K562 (cell line): ENCODE measurements around the gene TNFRSF13B. TPM values are rescaled to one million over a fixed set of nuclear protein-coding genes. Genes with fewer than 3 reads are reported as not detected.

Experiments
- ATAC-seq: fragments of 200-7000 bp; cut with Tn5 transposase; 3 replicates; pipeline ENCODE4 v1.9.1; 2020; ENCODE audit warnings: moderate library complexity
- BruUV-seq: library from RNA; stranded (reverse); fragments of 400-500 nt; replicated peaks from 2 replicates; lab custom pipeline; 2021; lab: Mats Ljungman, UMichigan
- CTCF ChIA-PET: fragments of 300-600 bp; formaldehyde crosslinking; extraction: SDS; loops from one replicate; lab custom pipeline; 2021; ENCODE audit warnings: low intra/inter-chr PET ratio; lab: Yijun Ruan, JAX
- POLR2A ChIA-PET: fragments of 300-600, 350-650 bp; sonication (Branson Sonifier 250); formaldehyde crosslinking; extraction: SDS; loops from one replicate; lab custom pipeline; 2021; ENCODE audit warnings: antibody characterized with exemption, inconsistent platforms; lab: Yijun Ruan, JAX
- DNase-seq, 4 experiments: peaks; one replicate each; pipeline versions ENCODE4 v3.0.0 to v3.0.0-alpha.2; 2011 to 2018; ENCODE audit warnings: low spot score in 3 of 4, mixed read lengths in 3 of 4; ENCODE audit errors: extremely low read depth in 1 of 4
- FAIRE-seq: peaks from 2 replicates; lab custom pipeline; 2011; peaks lifted over from hg19 to GRCh38; lab: Jason Lieb, UNC
- H2AFZ ChIP-seq: 2 replicates; pipeline ENCODE4 v1.6.0; 2011; ENCODE audit warnings: low read depth, low read length, control low read depth, inconsistent platforms
- H3K27ac ChIP-seq: fragments of 200-600 bp; 3 replicates; pipeline ENCODE4 v1.8.0; 2011; ENCODE audit warnings: low read depth, mild to moderate bottlenecking, control low read depth, inconsistent platforms, low read length, moderate library complexity, mixed read lengths; ENCODE audit errors: extremely low read depth
- H3K27me3 ChIP-seq, 2 experiments: fragments of 300-600 bp in 1 of 2; 2 replicates in 1 of 2; 3 replicates in 1 of 2; pipeline versions ENCODE4 v1.6.0 to v1.8.0; 2011; ENCODE audit warnings: inconsistent platforms in 2 of 2, low read length in 2 of 2, mild to moderate bottlenecking in 1 of 2, mixed read lengths in 1 of 2, moderate library complexity in 1 of 2; ENCODE audit not compliant: control insufficient read depth in 2 of 2, insufficient read depth in 2 of 2
- H3K36me3 ChIP-seq: fragments of 300-600 bp; 3 replicates; pipeline ENCODE4 v1.8.0; 2011; ENCODE audit warnings: mild to moderate bottlenecking, low read length, inconsistent platforms; ENCODE audit not compliant: control insufficient read depth, insufficient read depth
- H3K4me1 ChIP-seq, 2 experiments: fragments of 200-600 bp in 1 of 2; replicated peaks in 1 of 2; 2 replicates in 1 of 2; 3 replicates in 1 of 2; pipeline versions ENCODE4 v1.5.1 to v1.8.0; 2011; ENCODE audit warnings: inconsistent platforms in 2 of 2, low read length in 2 of 2, mild to moderate bottlenecking in 1 of 2, mixed read lengths in 1 of 2, moderate library complexity in 1 of 2; ENCODE audit not compliant: control insufficient read depth in 2 of 2, insufficient read depth in 2 of 2
- H3K4me2 ChIP-seq: 2 replicates; pipeline ENCODE4 v1.6.1; 2011; ENCODE audit warnings: low read length, control low read depth, inconsistent platforms, mixed read lengths; ENCODE audit not compliant: insufficient read depth
- H3K4me3 ChIP-seq: fragments of 200-600 bp; sonication (generic), shearing (Covaris generic); 2 replicates; pipeline ENCODE4 v1.5.1; 2016; ENCODE audit warnings: control low read depth, inconsistent platforms
- H3K79me2 ChIP-seq: fragments of 200-600 bp; 3 replicates; pipeline ENCODE4 v1.8.0; 2011; ENCODE audit warnings: low read length, inconsistent platforms; ENCODE audit not compliant: control insufficient read depth, insufficient read depth
- H3K9ac ChIP-seq, 2 experiments: 2 replicates each; pipeline versions ENCODE4 v1.6.0 to v1.6.1; 2011; ENCODE audit warnings: low read depth in 2 of 2, low read length in 2 of 2, control low read depth in 1 of 2, inconsistent platforms in 1 of 2, mild to moderate bottlenecking in 1 of 2, mixed read lengths in 1 of 2; ENCODE audit not compliant: insufficient read depth in 1 of 2
- H3K9me1 ChIP-seq: one replicate; pipeline ENCODE4 v1.6.0; 2011; ENCODE audit warnings: inconsistent platforms, mild to moderate bottlenecking, low read length, moderate library complexity; ENCODE audit not compliant: control insufficient read depth, insufficient read depth
- H3K9me3 ChIP-seq: replicated peaks from 2 replicates; pipeline ENCODE4 v1.5.1; 2011; ENCODE audit warnings: low read depth, low read length, inconsistent platforms; ENCODE audit not compliant: control insufficient read depth, insufficient read depth
- H4K20me1 ChIP-seq: replicated peaks from 2 replicates; pipeline ENCODE4 v1.6.1; 2011; ENCODE audit warnings: low read length, inconsistent platforms, mixed read lengths; ENCODE audit not compliant: control insufficient read depth, insufficient read depth
- HNRNPK ChIP-seq: fragments of 200-400 bp; formaldehyde crosslinking; IDR thresholded peaks from one replicate; pipeline ENCODE4 v1.6.1; 2018; ENCODE audit warnings: mild to moderate bottlenecking, low read depth, low read length; ENCODE audit not compliant: poor library complexity, severe bottlenecking
- ZFP36 ChIP-seq: fragments of 150-350 bp; IDR thresholded peaks from 2 replicates; pipeline ENCODE4 v1.6.1; 2018; ENCODE audit warnings: low read length, low read depth; ENCODE audit not compliant: partially characterized antibody
- ZNF347 ChIP-seq: fragments of 450-650 bp; formaldehyde crosslinking; IDR thresholded peaks from 2 replicates; pipeline ENCODE4 v1.4.0; 2020; ENCODE audit warnings: low read depth, mild to moderate bottlenecking, moderate library complexity
- WGBS: fragments of 100-300 bp; shearing (Covaris generic); methylation state at CpG from one replicate; pipeline ENCODE4 v1.1.6; 2016; ENCODE audit warnings: low coverage, mixed read lengths; ENCODE audit not compliant: insufficient coverage; ENCODE audit errors: missing lambda C conversion rate; 5-methylcytosine and 5-hydroxymethylcytosine counted together
- in situ Hi-C: fragments of 300-500 bp; cut with MboI; formaldehyde crosslinking; loops from 4 replicates; pipeline ENCODE4 v1.15.0; 2018; ENCODE audit warnings: inconsistent platforms, mixed read lengths
- intact Hi-C: fragments of 100-400 bp; cut with micrococcal nuclease; formaldehyde crosslinking; loops from 2 replicates; pipeline ENCODE4 v1.14.2; 2022
- polyA plus RNA-seq, 8 experiments: library from polyadenylated mRNA; depleted of rRNA in 4 of 8; stranded (reverse) in 5 of 8; unstranded in 3 of 8; fragments of >200 nt; fragmentation: Nextera tagmentation in 2 of 8; fragmentation: Illumina TruSeq in 1 of 8; extraction: Ambion mirVana in 2 of 8; extraction: Trizol in 1 of 8; gene quantifications; 2 replicates each; pipeline versions ENCODE4 v1.2.1 to v1.2.3, GENCODE V29; 2011 to 2014; ENCODE audit warnings: inconsistent platforms in 1 of 8, missing spikeins in 1 of 8
- total RNA-seq, 7 experiments: library from RNA; depleted of rRNA in 6 of 7; stranded (reverse); fragments of >200 nt in 6 of 7; fragmentation: Illumina TruSeq in 2 of 7; extraction: Trizol in 2 of 7; gene quantifications; 2 replicates each; pipeline versions ENCODE4 v1.2.1 to v1.2.3, GENCODE V29; 2011 to 2021; ENCODE audit warnings: low replicate concordance in 1 of 7

TNFRSF13B gene
- total and polyA plus RNA-seq, 9 of the 15 experiments (the other 6 are each of a cell fraction or from before 2014, with no cell fraction given), result not detected

DNA sequence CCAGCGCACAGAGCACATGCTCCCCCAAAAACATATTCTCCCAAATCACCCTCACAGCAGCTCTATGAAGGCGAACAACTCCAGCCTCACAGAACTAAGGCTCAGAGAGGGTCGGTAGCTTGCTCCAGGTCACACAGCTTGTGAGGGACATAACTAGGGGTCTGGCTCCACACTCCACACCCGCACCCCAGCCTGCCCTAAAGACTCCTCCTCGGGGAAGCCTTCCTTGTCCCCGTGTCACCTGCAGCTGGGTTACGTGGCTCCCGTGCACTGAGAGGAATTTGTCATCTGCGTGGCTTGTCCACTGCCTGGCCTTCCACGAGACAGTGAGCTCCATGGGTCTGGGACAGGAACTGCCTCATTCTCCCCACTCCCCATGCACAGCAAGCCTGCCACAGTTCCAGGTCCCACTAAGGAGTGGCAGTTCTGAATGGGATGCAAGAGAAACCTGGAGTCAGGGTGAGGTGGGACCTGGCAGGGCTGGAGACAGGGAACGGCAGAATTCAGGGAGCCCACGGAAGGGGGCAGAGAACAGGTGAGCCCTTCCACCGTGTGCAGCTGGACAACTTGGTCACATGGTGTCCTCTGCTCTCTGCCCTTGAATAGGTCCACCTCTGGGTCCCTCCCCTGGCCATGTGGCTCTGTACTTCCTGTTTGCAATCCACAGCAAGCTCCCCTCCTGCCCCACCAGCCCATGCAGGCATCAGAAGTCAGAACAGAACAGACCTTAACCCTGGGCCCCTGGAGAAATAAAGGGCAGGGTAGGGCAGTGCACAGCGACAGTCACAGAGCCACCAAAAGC is 27.4 kb downstream of the TNFRSF13B start:
- Histone ChIP-seq H3K79me2 (no peaks in the 10 kb centered on the region), H3K4me1 (no peaks in the 10 kb centered on the region; a peak in 1 of 5 replicates), H3K27me3 (peaks cover 0 to 48% of the 10 kb centered on the region in 2 experiments; a peak in 2 of 5 replicates), H3K4me2 (no peak overlapping the region), H3K36me3 (no peaks in the 10 kb centered on the region), H3K27ac (no peak overlapping the region), H3K9me3 (no peaks in the 10 kb centered on the region), H3K4me3 (no peak overlapping the region), H3K9me1 (no peaks in the 10 kb centered on the region), H2AFZ (no peak overlapping the region), H3K9ac (no peak overlapping the region), H4K20me1 (no peaks in the 10 kb centered on the region)
- intact Hi-C loops, result no loop called here
- WGBS, result 1% methylated on average over 12 of the region's 14 CpGs
- TF ChIP-seq HNRNPK, result no peak
- peak; percentile 6 for TF ChIP-seq ZFP36
- no peak for TF ChIP-seq ZNF347 (CRISPR knock-in tag)
- DNase-seq (no peak), FAIRE-seq (no peak), ATAC-seq (no peak)
- no TSS peak for BruUV-seq
- POLR2A ChIA-PET, result no interaction called here
- CTCF ChIA-PET, result no interaction called here
- in situ Hi-C loops, result no loop called here
